Smooth muscle cell (in vitro differentiated cells): ENCODE measurements around the gene GTF3C1. TPM values are rescaled to one million over a fixed set of nuclear protein-coding genes. Genes with fewer than 3 reads are reported as not detected.

ENCODE experiments used
- DNase-seq: peaks from one replicate; lab custom pipeline; 2025; ENCODE audit not compliant: unreplicated experiment; lab: John Stamatoyannopoulos, UW
- H2AFZ ChIP-seq: fragments of 200-600 bp; sonication (generic); 2 replicates; pipeline ENCODE4 v1.6.0; 2016; ENCODE audit warnings: antibody characterized with exemption, low read depth, mild to moderate bottlenecking
- H3F3A ChIP-seq: fragments of 200-600 bp; sonication (generic); 2 replicates; pipeline ENCODE4 v1.6.0; 2017; ENCODE audit warnings: antibody characterized with exemption, low read depth
- H3K27ac ChIP-seq: fragments of 200-600 bp; sonication (generic); 2 replicates; pipeline ENCODE4 v1.5.1; 2016; ENCODE audit warnings: low read depth, mild to moderate bottlenecking
- H3K27me3 ChIP-seq: fragments of 200-600 bp; sonication (generic); 2 replicates; pipeline ENCODE4 v1.6.1; 2016; ENCODE audit warnings: low read depth, mild to moderate bottlenecking
- H3K36me3 ChIP-seq: fragments of 200-600 bp; sonication (generic); 2 replicates; pipeline ENCODE4 v1.5.1; 2016; ENCODE audit warnings: low read depth
- H3K4me1 ChIP-seq: fragments of 200-600 bp; sonication (generic); 2 replicates; pipeline ENCODE4 v1.5.1; 2016; ENCODE audit warnings: low read depth
- H3K4me2 ChIP-seq: fragments of 200-600 bp; sonication (generic); 2 replicates; pipeline ENCODE4 v1.6.0; 2016; ENCODE audit warnings: mild to moderate bottlenecking
- H3K4me3 ChIP-seq: fragments of 200-600 bp; sonication (generic); 2 replicates; pipeline ENCODE4 v1.5.1; 2016; ENCODE audit warnings: mild to moderate bottlenecking
- H3K79me2 ChIP-seq: fragments of 200-600 bp; sonication (generic); 2 replicates; pipeline ENCODE4 v1.6.0; 2016; ENCODE audit warnings: low read depth, mild to moderate bottlenecking
- H3K9ac ChIP-seq: fragments of 200-600 bp; sonication (generic); 2 replicates; pipeline ENCODE4 v1.6.0; 2016; ENCODE audit warnings: low read depth
- H3K9me3 ChIP-seq: fragments of 200-600 bp; sonication (generic); replicated peaks from 2 replicates; pipeline ENCODE4 v1.5.1; 2016; ENCODE audit warnings: low read depth
- H4K20me1 ChIP-seq: fragments of 200-600 bp; sonication (generic); 2 replicates; pipeline ENCODE4 v1.6.0; 2016; ENCODE audit warnings: low read depth
- CTCF ChIP-seq: fragments of 200-600 bp; sonication (generic); IDR thresholded peaks from 2 replicates; pipeline ENCODE4 v1.5.1; 2017; ENCODE audit warnings: borderline replicate concordance, mild to moderate bottlenecking, antibody characterized with exemption; ENCODE audit not compliant: insufficient read depth, poor library complexity, severe bottlenecking
- WGBS: methylation state at CpG from one replicate; pipeline ENCODE4 v1.1.7; 2016; ENCODE audit warnings: low lambda C conversion rate; 5-methylcytosine and 5-hydroxymethylcytosine counted together
- polyA plus RNA-seq: library from polyadenylated mRNA; unstranded; fragments of >200 nt; fragmentation: Nextera tagmentation; extraction: Ambion mirVana; gene quantifications from 2 replicates; pipeline ENCODE4 v1.2.1, GENCODE V29; 2016
- total RNA-seq: library from RNA; depleted of rRNA; stranded (reverse); fragments of >200 nt; gene quantifications from 2 replicates; pipeline ENCODE4 v1.2.3, GENCODE V29; 2014

The GTF3C1 gene
- total and polyA plus RNA-seq, 2 experiments from 2014 or later: 47.6 to 78.5 TPM

GRCh38 chr16:27441998-27442397, 107.7 kb downstream of the GTF3C1 start:
- H3K9me3 ChIP-seq: no peaks in the 10 kb centered on the region
- no peak overlapping the region for H3K9ac ChIP-seq
- TF ChIP-seq CTCF: no peak
- no peak overlapping the region for H2AFZ ChIP-seq
- no peaks in the 10 kb centered on the region for H3K36me3 ChIP-seq
- H3K4me3 ChIP-seq: no peak overlapping the region
- no peak for DNase-seq
- H3K4me1 ChIP-seq: no peaks in the 10 kb centered on the region
- no peak overlapping the region for H3K27ac ChIP-seq
- no peaks in the 10 kb centered on the region for H3K79me2 ChIP-seq
- H3F3A ChIP-seq: no peaks in the 10 kb centered on the region
- H3K4me2 ChIP-seq: no peak overlapping the region
- no peaks in the 10 kb centered on the region for H4K20me1 ChIP-seq
- 96% methylated on average over 8 of the region's 8 CpGs for WGBS
- no peaks in the 10 kb centered on the region for H3K27me3 ChIP-seq

GRCh38 chr16:27441276-27441675, 108.4 kb downstream of the GTF3C1 start:
- Histone ChIP-seq H3K27ac (no peak overlapping the region), H3K36me3 (no peaks in the 10 kb centered on the region), H3K4me2 (no peak overlapping the region), H2AFZ (no peak overlapping the region), H3K27me3 (no peaks in the 10 kb centered on the region), H3K79me2 (no peaks in the 10 kb centered on the region), H3K9me3 (no peaks in the 10 kb centered on the region), H4K20me1 (no peaks in the 10 kb centered on the region), H3K4me1 (no peaks in the 10 kb centered on the region), H3F3A (no peaks in the 10 kb centered on the region), H3K4me3 (no peak overlapping the region), H3K9ac (no peak overlapping the region)
- DNase-seq: no peak
- TF ChIP-seq CTCF: no peak
- WGBS: 78% methylated on average over 5 of the region's 5 CpGs

- H4K20me1 ChIP-seq: no peaks in the 10 kb centered on the region
- H3K79me2 ChIP-seq: no peaks in the 10 kb centered on the region
- DNase-seq: no peak
- no peak overlapping the region for H3K9ac ChIP-seq
- no peak for TF ChIP-seq CTCF
- no peak overlapping the region for H3K4me2 ChIP-seq
- 87% methylated on average over 18 of the region's 18 CpGs for WGBS
- no peak overlapping the region for H3K27ac ChIP-seq
- no peak overlapping the region for H3K4me3 ChIP-seq
- no peaks in the 10 kb centered on the region for H3K36me3 ChIP-seq
- H3F3A ChIP-seq: no peaks in the 10 kb centered on the region
- no peak overlapping the region for H2AFZ ChIP-seq
- no peaks in the 10 kb centered on the region for H3K9me3 ChIP-seq
- H3K27me3 ChIP-seq: no peaks in the 10 kb centered on the region
- no peaks in the 10 kb centered on the region for H3K4me1 ChIP-seq
These were observed 110.3 kb downstream of the GTF3C1 start for GRCh38 chr16:27439271-27440018.

- Histone ChIP-seq H3K9me3 (no peaks in the 10 kb centered on the region), H3K27ac (no peak overlapping the region), H3K4me2 (no peak overlapping the region), H3K36me3 (no peaks in the 10 kb centered on the region), H3K79me2 (no peaks in the 10 kb centered on the region), H2AFZ (no peak overlapping the region), H4K20me1 (no peaks in the 10 kb centered on the region), H3K9ac (no peak overlapping the region), H3K4me3 (no peak overlapping the region), H3K4me1 (no peaks in the 10 kb centered on the region), H3K27me3 (no peaks in the 10 kb centered on the region), H3F3A (no peaks in the 10 kb centered on the region)
- DNase-seq: no peak
- 91% methylated on average over 6 of the region's 6 CpGs for WGBS
- TF ChIP-seq CTCF: no peak
These were observed 111.8 kb downstream of the GTF3C1 start for GRCh38 chr16:27437946-27438345.
